Kidney (tissue), 14 donors: ENCODE data around the gene MINDY4. TPM values are rescaled to one million over a fixed set of nuclear protein-coding genes. Genes with fewer than 3 reads are reported as not detected.
A peak's percentile ranks its signal among the peaks of the same experiment; 100 is the strongest.

Source experiments
- DNase-seq, 5 donors: peaks; one replicate each; pipeline ENCODE4 v3.0.0-alpha.2; 2013 to 2020
- FAIRE-seq: peaks from 2 replicates; lab custom pipeline; 2012; peaks lifted over from hg19 to GRCh38; lab: Jason Lieb, UNC
- H3K27ac ChIP-seq, 2 donors: one replicate each; pipeline ENCODE4 v1.7.0; 2013; ENCODE audit warnings: low read depth in 2 of 2, low read length in 2 of 2, inconsistent platforms in 1 of 2
- H3K27me3 ChIP-seq: one replicate; pipeline ENCODE4 v1.7.1; 2013; ENCODE audit warnings: low read length, inconsistent platforms; ENCODE audit not compliant: control insufficient read depth, insufficient read depth
- H3K36me3 ChIP-seq, 3 donors: one replicate each; pipeline versions ENCODE4 v1.7.0 to v1.7.1; 2013; ENCODE audit warnings: low read length in 3 of 3, control low read depth in 1 of 3, inconsistent platforms in 1 of 3; ENCODE audit not compliant: insufficient read depth in 3 of 3, control insufficient read depth in 2 of 3
- H3K4me1 ChIP-seq, 3 donors: one replicate each; pipeline versions ENCODE4 v1.7.0 to v1.7.1; 2013; ENCODE audit warnings: low read length in 3 of 3, inconsistent platforms in 1 of 3, low read depth in 1 of 3; ENCODE audit not compliant: control insufficient read depth in 2 of 3, insufficient read depth in 2 of 3
- H3K4me3 ChIP-seq, 3 donors: one replicate each; pipeline versions ENCODE4 v1.7.0 to v1.8.1; 2013; ENCODE audit warnings: low read length in 3 of 3, control low read depth in 1 of 3, inconsistent platforms in 1 of 3
- H3K9ac ChIP-seq, 3 donors: one replicate each; pipeline versions ENCODE4 v1.7.0 to v1.7.1; 2013; ENCODE audit warnings: low read length in 3 of 3, control low read depth in 1 of 3, inconsistent platforms in 1 of 3
- H3K9me3 ChIP-seq, 3 donors: one replicate each; pipeline versions ENCODE4 v1.7.0 to v1.7.1; 2013; ENCODE audit warnings: low read length in 3 of 3, control low read depth in 1 of 3, inconsistent platforms in 1 of 3; ENCODE audit not compliant: control insufficient read depth in 2 of 3, insufficient read depth in 1 of 3
- intact Hi-C: fragments of 100-400 bp; cut with DNase I; formaldehyde crosslinking; loops from one replicate; pipeline ENCODE4 v1.11.1; 2022
- polyA plus RNA-seq: library from polyadenylated mRNA; stranded (reverse); fragments of 350-450 nt; fragmentation: Illumina TruSeq; extraction: RNeasy Lipid Tissue Mini Kit (QIAGEN cat#74804); gene quantifications from one replicate; pipeline ENCODE4 v1.2.3, GENCODE V29; 2014; ENCODE audit warnings: low read depth, low replicate concordance; ENCODE audit not compliant: insufficient read depth
- total RNA-seq: library from RNA; stranded (reverse); fragmentation: NEBNext Ultra II Directional; extraction: Animal tissue kit (Norgen Biotek cat#: 25700); gene quantifications from one replicate; pipeline ENCODE4 v1.2.1, GENCODE V29; 2021
- TF ChIP-seq, protein P1 (sequence below): IDR thresholded peaks from 3 replicates; pipeline ENCODE4 v1.5.1; 2012; ENCODE audit warnings: mild to moderate bottlenecking, moderate library complexity, borderline replicate concordance; ENCODE audit not compliant: insufficient read depth; ENCODE audit errors: extremely low read depth
- donor health status: control.
- donor health status: control.
- donor health status: control.
- donor health status: control.
- donor health status: control.
- donor health status: DM: yes; HTN: yes; CAD: no.
- donor health status: Normal renal cell carcinoma (clear cell type).

The MINDY4 gene
- total and polyA plus RNA-seq, 2 donors from 2014 or later: 5.3 to 15.3 TPM

DNA sequence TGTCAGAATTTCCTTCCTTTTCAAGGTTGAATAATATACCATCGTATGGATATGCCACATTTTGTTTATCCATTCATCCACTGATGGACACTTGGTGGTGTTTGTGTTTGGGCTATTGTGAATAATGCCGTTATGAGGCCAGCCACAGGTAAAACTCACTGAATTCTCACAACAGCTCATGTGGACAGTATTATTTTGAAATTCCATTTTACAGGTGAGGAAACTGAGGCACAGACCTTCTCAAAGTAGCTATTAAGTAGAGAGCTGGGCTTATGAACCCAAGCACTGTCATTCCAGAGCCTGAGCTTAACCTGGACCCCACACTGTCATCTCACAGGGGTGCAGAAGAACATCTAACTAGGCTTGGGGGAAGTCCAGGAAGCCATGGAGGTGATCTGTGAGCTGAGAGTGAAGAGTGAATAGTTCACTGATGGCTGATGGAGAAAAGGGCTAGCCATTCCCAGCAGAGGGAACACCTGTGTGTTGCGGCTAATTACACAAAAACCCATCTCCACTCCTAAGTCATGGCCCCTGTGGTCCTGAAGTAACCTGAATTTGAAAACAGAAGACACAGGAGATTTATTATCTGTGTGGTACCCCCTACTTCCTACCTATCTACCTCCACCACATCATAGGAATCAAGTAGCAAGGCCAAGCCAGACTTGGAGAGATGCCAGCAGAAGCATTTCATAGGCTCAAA lies 10.6 kb upstream of the MINDY4 start:
- Histone ChIP-seq H3K4me3 (no peak overlapping the region), H3K27ac (no peak overlapping the region), H3K4me1 (peaks cover 2 to 30% (median 29%) of the 10 kb centered on the region in 3 donors), H3K9me3 (no peaks in the 10 kb centered on the region), H3K27me3 (no peaks in the 10 kb centered on the region), H3K9ac (no peak overlapping the region), H3K36me3 (no peaks in the 10 kb centered on the region)
- FAIRE-seq (no peak), DNase-seq (no peak)
- TF ChIP-seq, protein P1, sequence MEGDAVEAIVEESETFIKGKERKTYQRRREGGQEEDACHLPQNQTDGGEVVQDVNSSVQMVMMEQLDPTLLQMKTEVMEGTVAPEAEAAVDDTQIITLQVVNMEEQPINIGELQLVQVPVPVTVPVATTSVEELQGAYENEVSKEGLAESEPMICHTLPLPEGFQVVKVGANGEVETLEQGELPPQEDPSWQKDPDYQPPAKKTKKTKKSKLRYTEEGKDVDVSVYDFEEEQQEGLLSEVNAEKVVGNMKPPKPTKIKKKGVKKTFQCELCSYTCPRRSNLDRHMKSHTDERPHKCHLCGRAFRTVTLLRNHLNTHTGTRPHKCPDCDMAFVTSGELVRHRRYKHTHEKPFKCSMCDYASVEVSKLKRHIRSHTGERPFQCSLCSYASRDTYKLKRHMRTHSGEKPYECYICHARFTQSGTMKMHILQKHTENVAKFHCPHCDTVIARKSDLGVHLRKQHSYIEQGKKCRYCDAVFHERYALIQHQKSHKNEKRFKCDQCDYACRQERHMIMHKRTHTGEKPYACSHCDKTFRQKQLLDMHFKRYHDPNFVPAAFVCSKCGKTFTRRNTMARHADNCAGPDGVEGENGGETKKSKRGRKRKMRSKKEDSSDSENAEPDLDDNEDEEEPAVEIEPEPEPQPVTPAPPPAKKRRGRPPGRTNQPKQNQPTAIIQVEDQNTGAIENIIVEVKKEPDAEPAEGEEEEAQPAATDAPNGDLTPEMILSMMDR: no peak
- intact Hi-C loops: no loop called here

DNA sequence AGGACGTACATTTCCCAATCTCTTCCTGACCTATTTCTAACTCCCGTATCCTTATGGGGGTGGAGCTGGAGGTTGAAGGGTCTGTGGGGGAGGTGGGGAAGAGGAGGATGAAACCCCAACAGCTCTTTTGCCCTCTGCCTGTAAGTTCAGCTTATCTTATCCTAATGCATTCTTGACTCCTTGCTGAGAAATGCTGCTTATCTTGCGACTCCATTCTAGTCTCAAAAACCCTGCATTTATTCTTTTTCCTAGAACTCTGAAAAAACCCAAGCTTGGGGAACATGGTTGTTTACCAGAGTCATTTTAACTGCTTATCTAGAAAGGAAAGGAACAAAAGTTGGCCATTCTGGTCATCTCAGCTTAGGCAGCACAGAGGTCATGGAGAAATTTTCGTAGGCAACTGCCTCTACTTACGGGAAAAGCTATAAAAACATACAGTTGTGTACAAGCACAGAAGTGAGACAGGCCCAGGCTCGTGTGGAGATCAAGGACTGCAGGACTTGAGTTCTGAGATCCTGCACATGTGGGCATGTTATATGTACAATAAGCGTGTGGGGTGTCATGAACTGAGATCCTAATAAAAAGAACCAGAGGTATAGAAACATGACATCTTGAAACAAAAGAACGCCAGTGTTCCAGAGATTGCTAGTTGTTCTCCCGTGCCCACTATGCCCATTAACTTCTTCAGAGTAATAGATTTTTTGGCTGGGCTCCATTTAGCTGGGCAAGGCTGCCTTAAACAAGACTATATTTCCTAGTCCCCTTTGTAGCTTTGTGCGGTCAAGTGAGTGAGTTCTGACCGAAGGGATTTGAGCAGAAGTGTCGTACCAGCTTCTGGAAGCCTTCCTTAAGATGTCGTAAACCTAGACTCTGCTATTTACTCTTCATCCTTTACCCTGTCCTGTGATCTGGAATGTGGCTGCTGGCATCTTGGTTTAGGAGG lies 9.7 kb upstream of the MINDY4 start:
- Histone ChIP-seq H3K4me3 (no peak overlapping the region), H3K9ac (no peak overlapping the region), H3K4me1 (peaks cover 2 to 34% (median 31%) of the 10 kb centered on the region in 3 donors), H3K9me3 (no peaks in the 10 kb centered on the region), H3K27ac (peak overlapping the region in 1 of 2 donors; percentile 66), H3K36me3 (no peaks in the 10 kb centered on the region), H3K27me3 (no peaks in the 10 kb centered on the region)
- FAIRE-seq (no peak), DNase-seq (no peak)
- intact Hi-C loops: no loop called here
- TF ChIP-seq, protein P1: no peak

DNA sequence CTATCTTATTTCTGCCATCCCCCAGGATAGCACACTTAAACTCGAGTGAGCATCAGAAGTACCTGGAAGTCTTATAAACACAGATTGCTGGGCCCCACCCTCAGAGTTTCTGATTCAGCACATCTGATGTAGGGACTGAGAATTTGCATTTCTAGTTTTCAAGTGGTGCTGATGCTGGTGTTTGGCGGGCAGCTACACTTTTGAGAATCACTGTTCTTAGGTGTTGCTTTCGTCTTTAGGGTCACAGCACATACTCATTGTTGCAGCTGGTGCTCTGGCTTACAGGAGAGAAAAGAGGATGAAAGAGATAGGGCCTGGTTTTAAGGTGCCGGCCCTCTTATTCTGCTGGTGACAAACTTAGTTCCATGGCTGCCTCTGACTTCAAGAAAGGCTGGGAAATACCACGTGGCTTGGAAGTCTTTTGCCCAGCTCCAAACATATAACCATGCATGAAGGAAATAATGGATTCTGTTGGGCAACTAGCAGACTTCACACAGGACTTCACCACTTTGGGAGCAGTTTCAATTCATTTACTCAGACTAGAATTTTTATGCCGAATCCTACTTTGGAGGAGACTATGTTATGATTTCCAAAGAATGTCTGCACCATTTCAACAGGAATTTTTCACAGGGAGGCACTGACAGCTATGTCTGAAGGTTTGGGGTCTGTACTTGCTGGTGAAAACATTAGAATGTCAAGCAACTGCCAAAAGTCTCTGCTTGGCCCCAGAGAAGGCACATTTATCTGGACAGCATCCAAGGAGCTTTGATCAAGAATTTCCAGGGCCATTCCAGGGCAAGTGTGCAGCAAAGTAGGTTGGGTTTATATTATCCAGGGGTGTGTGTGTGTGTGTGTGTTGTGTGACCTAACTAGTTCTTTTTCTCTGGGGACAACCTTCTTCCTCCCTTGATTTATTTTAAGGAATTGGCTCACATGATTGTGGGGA lies 6.9 kb upstream of the MINDY4 start:
- no peaks in the 10 kb centered on the region for H3K9me3 ChIP-seq
- DNase-seq: peak in 1 of 5 donors; percentile 71
- H3K27ac ChIP-seq: peak overlapping the region; percentile 33 to 62
- TF ChIP-seq, protein P1: no peak
- FAIRE-seq: peak; percentile 72
- peaks cover 2 to 31% (median 26%) of the 10 kb centered on the region in 3 donors for H3K4me1 ChIP-seq
- H3K9ac ChIP-seq: no peak overlapping the region
- H3K4me3 ChIP-seq: no peak overlapping the region
- intact Hi-C loops: no loop called here
- no peaks in the 10 kb centered on the region for H3K36me3 ChIP-seq
- H3K27me3 ChIP-seq: no peaks in the 10 kb centered on the region
